Neural crest cell (in vitro differentiated cells): ENCODE measurements around the gene SV2B. TPM values are rescaled to one million over a fixed set of nuclear protein-coding genes. Genes with fewer than 3 reads are reported as not detected.

Experiments used
- DNase-seq: peaks from one replicate; pipeline ENCODE4 v3.0.0; 2021; ENCODE audit warnings: low read depth, mixed read lengths, low spot score
- H3K27ac Mint-ChIP-seq: one replicate; pipeline ENCODE4 v1.8.0; 2021; ENCODE audit warnings: mild to moderate bottlenecking, mixed read lengths; ENCODE audit not compliant: unreplicated experiment
- H3K27me3 Mint-ChIP-seq: 2 replicates; pipeline ENCODE4 v1.8.0; 2021; ENCODE audit warnings: low read depth, mild to moderate bottlenecking, mixed read lengths
- H3K36me3 Mint-ChIP-seq: 2 replicates; pipeline ENCODE4 v1.8.0; 2021; ENCODE audit warnings: low read depth, mild to moderate bottlenecking, mixed read lengths
- H3K4me1 Mint-ChIP-seq: 2 replicates; pipeline ENCODE4 v1.8.0; 2021; ENCODE audit warnings: mixed read lengths
- H3K4me3 Mint-ChIP-seq: one replicate; pipeline ENCODE4 v1.8.0; 2021; ENCODE audit warnings: mild to moderate bottlenecking, mixed read lengths
- H3K9me3 Mint-ChIP-seq: 2 replicates; pipeline ENCODE4 v1.8.0; 2021; ENCODE audit warnings: mixed read lengths
- CTCF ChIP-seq: fragments of 200-600 bp; sonication (generic); conservative IDR thresholded peaks from 2 replicates; pipeline ENCODE4 v1.5.0; 2021; ENCODE audit warnings: antibody characterized with exemption, mild to moderate bottlenecking
- total RNA-seq: library from RNA; stranded (reverse); gene quantifications from 2 replicates; pipeline ENCODE4 v1.2.1, GENCODE V29; 2021

SV2B gene
- total RNA-seq, 1 donor from 2014 or later = not detected

- Mint-ChIP-seq H3K36me3 (no peaks in the 10 kb centered on the region), H3K4me1 (peaks cover 3% of the 10 kb centered on the region), H3K27me3 (peaks cover 37% of the 10 kb centered on the region), H3K4me3 (no peak overlapping the region), H3K9me3 (no peaks in the 10 kb centered on the region), H3K27ac (no peak overlapping the region)
- TF ChIP-seq CTCF = no peak
- no peak for DNase-seq
Measured at GRCh38 chr15:91294795-91295194, 194.7 kb downstream of the SV2B start.

DNA sequence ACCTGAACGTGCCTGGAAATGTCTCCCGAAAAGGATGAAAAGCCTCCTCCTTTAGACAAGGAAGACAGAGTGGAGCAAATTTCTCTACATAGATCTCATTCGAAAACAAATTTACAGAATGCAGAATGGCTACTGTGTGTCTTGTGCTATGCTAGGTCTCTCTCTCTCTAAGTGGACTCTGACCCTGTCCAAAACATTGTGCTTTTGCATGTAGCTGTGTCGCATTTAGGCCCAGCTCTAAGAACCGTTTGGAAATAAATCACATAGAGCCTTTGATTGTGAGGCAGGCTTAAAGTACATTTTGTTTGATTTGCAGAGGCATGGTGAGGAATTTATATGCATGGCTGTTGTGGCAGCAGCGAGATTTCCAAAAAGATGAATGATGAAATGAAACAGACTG lies 198.0 kb downstream of the SV2B start:
- H3K27me3 Mint-ChIP-seq = peaks cover 49% of the 10 kb centered on the region
- H3K36me3 Mint-ChIP-seq = no peaks in the 10 kb centered on the region
- no peak for TF ChIP-seq CTCF
- no peak overlapping the region for H3K27ac Mint-ChIP-seq
- peaks cover 3% of the 10 kb centered on the region for H3K4me1 Mint-ChIP-seq
- no peak overlapping the region for H3K4me3 Mint-ChIP-seq
- H3K9me3 Mint-ChIP-seq = no peaks in the 10 kb centered on the region
- no peak for DNase-seq

DNA sequence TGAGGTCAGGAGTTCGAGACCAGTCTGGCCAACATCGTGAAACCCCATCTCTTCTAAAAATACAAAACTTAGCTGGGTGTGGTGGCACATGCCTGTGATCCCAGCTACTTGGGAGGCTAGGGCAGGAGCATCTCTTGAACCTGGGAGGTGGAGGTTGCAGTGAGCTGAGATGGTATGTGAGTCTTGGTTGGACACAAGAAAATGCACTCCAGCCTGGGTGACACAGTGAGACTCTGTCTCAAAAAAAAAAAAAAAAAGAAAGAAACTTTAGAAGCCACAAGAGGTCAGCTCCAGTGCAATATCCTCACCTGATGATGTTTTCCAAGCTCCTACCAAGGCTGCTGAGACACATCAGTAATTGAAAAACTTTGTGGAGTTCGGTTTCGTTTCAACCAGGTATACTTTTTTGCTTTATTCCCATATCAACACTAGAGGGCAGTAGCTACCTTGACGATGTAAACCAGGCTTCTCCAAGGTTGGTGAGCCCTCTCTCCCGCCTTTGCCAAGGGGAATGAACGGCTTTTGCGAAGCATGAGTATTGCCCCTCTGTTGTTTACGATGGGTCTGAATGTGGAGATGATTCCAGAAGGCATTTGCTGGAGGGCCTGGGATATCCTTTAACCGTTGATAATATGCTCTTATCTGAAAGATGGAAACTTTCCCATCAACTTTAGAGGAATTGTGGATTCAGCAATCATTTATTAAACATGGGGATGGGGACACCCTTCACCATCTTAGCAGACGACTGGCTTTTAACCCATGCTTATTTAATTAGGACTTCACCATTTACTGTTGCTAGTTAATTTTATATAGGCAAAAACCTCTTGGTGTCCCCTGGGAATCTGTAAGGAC lies 202.8 kb downstream of the SV2B start:
- TF ChIP-seq CTCF = peak; percentile 85
- peak; percentile 16 for DNase-seq
- H3K36me3 Mint-ChIP-seq = no peaks in the 10 kb centered on the region
- H3K27ac Mint-ChIP-seq = no peak overlapping the region
- no peak overlapping the region for H3K4me3 Mint-ChIP-seq
- H3K27me3 Mint-ChIP-seq = peaks cover 70% of the 10 kb centered on the region
- H3K4me1 Mint-ChIP-seq = peaks cover 3% of the 10 kb centered on the region
- H3K9me3 Mint-ChIP-seq = no peaks in the 10 kb centered on the region

DNA sequence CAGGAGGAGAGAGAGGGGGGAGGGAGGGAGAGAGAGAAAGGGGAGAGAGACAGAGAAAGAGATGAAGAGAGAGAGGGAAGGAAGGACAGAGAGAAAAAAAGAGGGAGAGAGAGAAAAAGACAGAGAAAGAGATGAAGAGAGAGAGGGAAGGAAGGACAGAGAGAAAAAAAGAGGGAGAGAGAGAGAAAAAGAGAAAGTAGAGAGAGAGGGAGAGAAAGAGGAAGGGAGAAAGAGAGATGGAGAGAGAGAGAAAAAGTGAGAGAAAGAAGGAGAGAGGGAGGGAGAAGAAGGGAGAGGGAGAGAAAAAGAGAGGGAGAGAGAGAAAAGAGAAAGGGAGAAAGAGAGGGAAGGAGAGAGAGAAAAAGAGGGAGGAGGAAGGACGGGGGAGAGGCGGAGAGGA lies 204.2 kb downstream of the SV2B start:
- Mint-ChIP-seq H3K36me3 (no peaks in the 10 kb centered on the region), H3K9me3 (no peaks in the 10 kb centered on the region), H3K27ac (no peak overlapping the region), H3K4me1 (peaks cover 6% of the 10 kb centered on the region), H3K27me3 (peaks cover 70% of the 10 kb centered on the region), H3K4me3 (no peak overlapping the region)
- no peak for TF ChIP-seq CTCF
- no peak for DNase-seq

- H3K27me3 Mint-ChIP-seq = peaks cover 71% of the 10 kb centered on the region
- H3K4me1 Mint-ChIP-seq = peaks cover 6% of the 10 kb centered on the region
- no peak overlapping the region for H3K4me3 Mint-ChIP-seq
- no peak overlapping the region for H3K27ac Mint-ChIP-seq
- no peaks in the 10 kb centered on the region for H3K9me3 Mint-ChIP-seq
- no peak for TF ChIP-seq CTCF
- DNase-seq = no peak
- no peaks in the 10 kb centered on the region for H3K36me3 Mint-ChIP-seq
Measured at GRCh38 chr15:91304786-91305185, 204.7 kb downstream of the SV2B start.
